Osteoblast (primary cell): ENCODE measurements around the gene SLC25A11. TPM values are rescaled to one million over a fixed set of nuclear protein-coding genes. Genes with fewer than 3 reads are reported as not detected.

Experiments used
- DNase-seq: peaks from one replicate; pipeline ENCODE4 v3.0.0; 2011; ENCODE audit warnings: low spot score, mixed read lengths; ENCODE audit not compliant: insufficient read length; ENCODE audit errors: missing footprints
- H2AFZ ChIP-seq: 2 replicates; pipeline ENCODE4 v1.6.0; 2011; ENCODE audit warnings: mild to moderate bottlenecking, low read length
- H3K27ac ChIP-seq: 2 replicates; pipeline ENCODE4 v1.5.1; 2011; ENCODE audit warnings: mild to moderate bottlenecking, low read depth, low read length, moderate library complexity
- H3K27me3 ChIP-seq: 2 replicates; pipeline ENCODE4 v1.6.0; 2012; ENCODE audit warnings: mild to moderate bottlenecking, control low read depth, inconsistent platforms, low read length, moderate library complexity; ENCODE audit not compliant: insufficient read depth
- H3K36me3 ChIP-seq: 2 replicates; pipeline ENCODE4 v1.5.1; 2011; ENCODE audit warnings: mild to moderate bottlenecking, low read length, control low read depth, moderate library complexity; ENCODE audit not compliant: insufficient read depth
- H3K4me1 ChIP-seq: 2 replicates; pipeline ENCODE4 v1.5.1; 2011; ENCODE audit warnings: mild to moderate bottlenecking, low read length, control low read depth, moderate library complexity; ENCODE audit not compliant: insufficient read depth
- H3K4me2 ChIP-seq: 2 replicates; pipeline ENCODE4 v1.6.0; 2011; ENCODE audit warnings: mild to moderate bottlenecking, low read length; ENCODE audit not compliant: insufficient read depth
- H3K4me3 ChIP-seq: fragments of 200-600 bp; sonication (generic); 3 replicates; pipeline ENCODE4 v1.5.1; 2012; ENCODE audit warnings: mild to moderate bottlenecking, low read length, inconsistent platforms; ENCODE audit not compliant: insufficient read depth
- H3K79me2 ChIP-seq: 2 replicates; pipeline ENCODE4 v1.6.0; 2012; ENCODE audit warnings: mild to moderate bottlenecking, low read length, control low read depth, inconsistent platforms; ENCODE audit not compliant: insufficient read depth
- H3K9me3 ChIP-seq: 2 replicates; pipeline ENCODE4 v1.5.1; 2011; ENCODE audit warnings: low read depth, low read length, control low read depth
- H4K20me1 ChIP-seq: 2 replicates; pipeline ENCODE4 v1.6.0; 2012; ENCODE audit warnings: mild to moderate bottlenecking, low read length, control low read depth; ENCODE audit not compliant: insufficient read depth
- CTCF ChIP-seq: IDR thresholded peaks from 2 replicates; pipeline ENCODE4 v1.5.1; 2011; ENCODE audit warnings: mild to moderate bottlenecking, low read depth, low read length, moderate library complexity; ENCODE audit errors: extremely low read depth
- total RNA-seq: library from RNA; depleted of rRNA; stranded (reverse); fragments of >200 nt; gene quantifications from 2 replicates; pipeline ENCODE4 v1.2.3, GENCODE V29; 2012

SLC25A11 gene
- total RNA-seq, 1 donor: 47.4 TPM

GRCh38 chr17:4971826-4972225 is 32.0 kb upstream of the SLC25A11 start:
- Histone ChIP-seq H3K79me2 (peaks cover 11% of the 10 kb centered on the region), H3K27ac (peak overlapping the region; percentile 23), H3K4me1 (peaks cover 26% of the 10 kb centered on the region), H2AFZ (no peak overlapping the region), H3K9me3 (no peaks in the 10 kb centered on the region), H3K4me2 (no peak overlapping the region), H3K36me3 (peaks cover 51% of the 10 kb centered on the region), H4K20me1 (no peaks in the 10 kb centered on the region), H3K27me3 (no peaks in the 10 kb centered on the region), H3K4me3 (no peak overlapping the region)
- TF ChIP-seq CTCF: no peak
- no peak for DNase-seq

- Histone ChIP-seq H4K20me1 (no peaks in the 10 kb centered on the region), H3K27ac (peak overlapping the region; percentile 96), H3K4me1 (peaks cover 34% of the 10 kb centered on the region), H3K4me3 (no peak overlapping the region), H3K27me3 (no peaks in the 10 kb centered on the region), H3K36me3 (peaks cover 38% of the 10 kb centered on the region), H3K9me3 (no peaks in the 10 kb centered on the region), H3K4me2 (no peak overlapping the region), H3K79me2 (peaks cover 14% of the 10 kb centered on the region), H2AFZ (no peak overlapping the region)
- no peak for DNase-seq
- TF ChIP-seq CTCF: no peak
Measured at GRCh38 chr17:4970273-4970672, 30.4 kb upstream of the SLC25A11 start.

- no peaks in the 10 kb centered on the region for H4K20me1 ChIP-seq
- no peak for TF ChIP-seq CTCF
- H3K4me3 ChIP-seq: peak overlapping the region; percentile 89
- no peaks in the 10 kb centered on the region for H3K9me3 ChIP-seq
- peak overlapping the region; percentile 96 for H3K27ac ChIP-seq
- H3K36me3 ChIP-seq: peaks cover 38% of the 10 kb centered on the region
- H3K79me2 ChIP-seq: peaks cover 17% of the 10 kb centered on the region
- H3K4me2 ChIP-seq: peak overlapping the region; percentile 90
- peaks cover 34% of the 10 kb centered on the region for H3K4me1 ChIP-seq
- DNase-seq: peak; percentile 92
- no peaks in the 10 kb centered on the region for H3K27me3 ChIP-seq
- no peak overlapping the region for H2AFZ ChIP-seq
Measured at GRCh38 chr17:4969551-4970173, 29.8 kb upstream of the SLC25A11 start.

GRCh38 chr17:4969047-4969550 is 29.3 kb upstream of the SLC25A11 start:
- Histone ChIP-seq H3K4me3 (peak overlapping the region; percentile 89), H3K36me3 (peaks cover 34% of the 10 kb centered on the region), H3K4me2 (peak overlapping the region; percentile 90), H2AFZ (no peak overlapping the region), H4K20me1 (no peaks in the 10 kb centered on the region), H3K4me1 (peaks cover 34% of the 10 kb centered on the region), H3K9me3 (no peaks in the 10 kb centered on the region), H3K27ac (peak overlapping the region; percentile 96), H3K27me3 (no peaks in the 10 kb centered on the region), H3K79me2 (peaks cover 17% of the 10 kb centered on the region)
- TF ChIP-seq CTCF: no peak
- peak; percentile 96 for DNase-seq
